GM10266 (cell line): ENCODE measurements around the gene WDR87.

Experiments used
- DNase-seq: peaks from one replicate; pipeline ENCODE4 v3.0.0; 2012; ENCODE audit errors: extremely low spot score
- TF ChIP-seq, protein P1 (sequence below): IDR thresholded peaks from 2 replicates; pipeline ENCODE4 v1.5.1; 2012; ENCODE audit warnings: mild to moderate bottlenecking, low read depth; ENCODE audit not compliant: control insufficient read depth, insufficient read depth; ENCODE audit errors: missing control alignments

The WDR87 gene

DNA sequence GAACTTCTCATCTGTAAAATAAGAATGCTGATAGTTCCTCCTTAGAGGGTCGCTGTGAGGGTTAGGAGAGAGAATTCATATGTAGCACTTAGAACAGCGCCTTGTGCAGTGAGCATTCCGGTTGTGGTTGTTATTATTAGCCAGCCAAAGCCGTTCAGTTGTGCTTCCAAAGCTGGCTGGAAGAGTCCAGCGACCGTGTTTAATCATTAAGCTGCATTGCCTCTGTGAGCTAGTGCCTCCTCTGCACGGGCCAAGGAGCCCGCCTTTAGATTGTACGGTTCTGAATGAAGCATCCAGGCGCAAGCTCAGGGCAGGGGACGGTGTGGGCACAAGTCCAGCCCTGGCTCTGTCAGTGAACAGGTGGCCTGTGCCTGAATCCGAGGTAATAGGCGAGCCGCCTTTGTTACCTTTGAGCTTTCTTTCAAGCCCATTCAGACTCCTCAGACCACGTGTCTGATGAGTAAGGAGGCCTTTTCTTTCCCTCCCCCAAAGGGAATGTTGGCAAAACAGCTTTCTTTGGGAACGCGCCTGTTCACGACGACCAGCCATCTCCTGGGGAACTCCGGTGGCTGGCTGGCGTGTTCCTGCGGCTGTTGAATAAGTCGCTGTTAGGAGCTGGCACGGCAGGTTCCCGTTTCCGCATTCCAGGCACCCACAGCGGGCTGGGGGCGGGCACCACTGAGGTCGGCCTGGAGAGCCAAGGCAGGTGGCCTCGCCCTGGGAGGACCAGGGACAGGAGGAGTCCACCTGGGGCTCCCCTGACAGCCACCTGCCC is 25.7 kb upstream of the WDR87 start:
- TF ChIP-seq, protein P1, sequence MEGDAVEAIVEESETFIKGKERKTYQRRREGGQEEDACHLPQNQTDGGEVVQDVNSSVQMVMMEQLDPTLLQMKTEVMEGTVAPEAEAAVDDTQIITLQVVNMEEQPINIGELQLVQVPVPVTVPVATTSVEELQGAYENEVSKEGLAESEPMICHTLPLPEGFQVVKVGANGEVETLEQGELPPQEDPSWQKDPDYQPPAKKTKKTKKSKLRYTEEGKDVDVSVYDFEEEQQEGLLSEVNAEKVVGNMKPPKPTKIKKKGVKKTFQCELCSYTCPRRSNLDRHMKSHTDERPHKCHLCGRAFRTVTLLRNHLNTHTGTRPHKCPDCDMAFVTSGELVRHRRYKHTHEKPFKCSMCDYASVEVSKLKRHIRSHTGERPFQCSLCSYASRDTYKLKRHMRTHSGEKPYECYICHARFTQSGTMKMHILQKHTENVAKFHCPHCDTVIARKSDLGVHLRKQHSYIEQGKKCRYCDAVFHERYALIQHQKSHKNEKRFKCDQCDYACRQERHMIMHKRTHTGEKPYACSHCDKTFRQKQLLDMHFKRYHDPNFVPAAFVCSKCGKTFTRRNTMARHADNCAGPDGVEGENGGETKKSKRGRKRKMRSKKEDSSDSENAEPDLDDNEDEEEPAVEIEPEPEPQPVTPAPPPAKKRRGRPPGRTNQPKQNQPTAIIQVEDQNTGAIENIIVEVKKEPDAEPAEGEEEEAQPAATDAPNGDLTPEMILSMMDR: peak; percentile 15
- DNase-seq: no peak

DNA sequence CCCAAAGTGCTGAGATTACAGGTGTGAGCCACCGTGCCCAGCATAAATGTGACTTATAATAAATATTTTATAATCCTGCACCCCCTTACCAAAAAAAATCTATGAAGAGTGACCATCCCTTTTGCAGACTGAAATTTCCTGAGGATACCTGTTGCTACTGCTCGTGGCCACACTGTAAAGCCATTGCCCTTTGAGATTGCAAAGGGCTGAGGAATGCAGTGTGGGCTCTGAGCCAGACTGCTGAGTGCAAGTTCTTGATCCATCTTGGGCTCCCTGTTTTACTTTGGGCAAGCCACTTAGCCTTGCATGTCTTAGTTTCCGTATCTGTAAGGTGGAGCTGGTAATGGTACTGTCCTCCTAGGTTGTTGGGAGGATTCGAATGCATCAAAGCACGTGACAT is 24.0 kb upstream of the WDR87 start:
- TF ChIP-seq, protein P1: no peak
- DNase-seq: no peak

DNA sequence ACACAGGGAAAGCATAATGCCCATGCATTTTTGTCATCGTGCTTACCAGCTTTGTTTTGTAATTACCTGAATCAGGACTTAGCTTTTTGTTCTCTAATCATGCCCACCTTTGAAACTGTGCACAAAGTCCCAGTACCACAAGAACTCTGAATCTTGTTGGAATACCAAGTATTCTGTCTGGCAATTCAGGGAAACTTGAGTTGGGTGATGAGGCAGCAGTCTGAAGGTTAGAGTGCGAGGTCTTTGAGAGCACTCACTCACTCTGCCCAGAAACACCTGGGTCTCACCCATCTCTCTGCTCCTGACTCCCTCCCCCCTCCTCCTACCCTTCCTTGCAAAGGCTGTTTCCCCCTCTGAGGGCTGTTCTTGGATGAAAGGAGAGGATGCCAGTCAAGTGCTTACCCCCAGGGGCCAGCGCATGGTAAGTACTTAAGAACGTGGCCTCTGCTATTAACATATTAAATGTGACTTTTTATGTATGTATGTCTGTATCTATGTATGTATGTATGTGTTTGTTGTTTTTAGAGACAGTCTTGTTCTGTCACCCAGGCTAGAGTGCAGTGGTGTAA is 23.0 kb upstream of the WDR87 start:
- DNase-seq: no peak
- TF ChIP-seq, protein P1: no peak

DNA sequence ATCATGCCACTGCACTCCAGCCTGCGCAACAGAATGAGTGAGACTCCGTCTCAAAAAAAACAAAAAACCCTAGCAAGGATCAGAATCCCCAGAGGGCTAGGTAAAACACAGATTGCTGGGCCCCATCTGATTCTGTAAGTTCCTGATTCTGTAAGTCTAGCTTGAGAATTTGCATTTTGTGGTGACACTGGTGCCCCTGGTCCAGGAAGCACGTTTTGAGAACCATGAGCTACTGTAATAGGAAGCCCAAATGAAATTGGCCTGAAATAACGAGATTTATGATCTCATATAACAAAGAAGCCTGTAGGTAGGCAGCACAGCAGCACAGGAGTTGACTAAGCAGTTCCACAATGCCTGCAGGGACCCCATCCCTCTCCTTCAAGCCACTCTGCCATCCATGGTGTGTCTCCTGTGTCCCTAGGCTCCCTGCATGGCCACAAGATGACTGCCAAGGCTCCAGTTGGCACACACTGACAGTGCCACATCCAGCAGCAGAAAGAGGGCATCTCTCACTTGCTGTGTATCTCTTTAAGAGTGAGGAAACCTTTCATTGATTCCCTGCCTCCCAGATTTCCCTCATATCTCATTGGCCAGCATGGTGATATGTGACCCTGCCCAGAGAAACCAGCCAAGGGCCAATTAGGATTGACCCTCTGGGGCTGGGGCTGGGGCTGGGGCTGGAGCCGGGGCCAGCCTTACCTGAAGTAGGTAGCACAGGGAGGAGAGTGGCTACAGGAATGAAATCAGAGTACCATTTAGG is 22.3 kb upstream of the WDR87 start:
- peak; percentile 66 for DNase-seq
- TF ChIP-seq, protein P1: no peak

DNA sequence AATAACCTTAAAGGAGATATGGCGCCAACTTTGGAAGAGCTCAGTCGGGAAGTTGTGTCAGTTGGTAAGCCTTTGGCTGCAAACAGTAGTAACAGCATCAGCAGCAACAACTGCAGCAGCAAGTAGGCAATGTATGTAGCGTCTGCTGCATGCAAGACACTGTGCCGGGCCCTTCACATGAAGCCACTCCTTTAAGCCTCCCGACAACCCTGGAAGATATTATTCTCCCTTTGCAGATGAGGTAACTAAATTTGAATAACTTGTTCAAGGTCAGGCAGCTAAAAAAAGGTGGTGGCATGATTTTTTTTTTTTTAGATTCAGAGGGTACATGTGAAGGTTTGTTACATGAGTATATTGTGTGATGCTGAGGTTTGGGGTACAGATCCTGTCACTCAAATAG is 20.3 kb upstream of the WDR87 start:
- TF ChIP-seq, protein P1: no peak
- no peak for DNase-seq

DNA sequence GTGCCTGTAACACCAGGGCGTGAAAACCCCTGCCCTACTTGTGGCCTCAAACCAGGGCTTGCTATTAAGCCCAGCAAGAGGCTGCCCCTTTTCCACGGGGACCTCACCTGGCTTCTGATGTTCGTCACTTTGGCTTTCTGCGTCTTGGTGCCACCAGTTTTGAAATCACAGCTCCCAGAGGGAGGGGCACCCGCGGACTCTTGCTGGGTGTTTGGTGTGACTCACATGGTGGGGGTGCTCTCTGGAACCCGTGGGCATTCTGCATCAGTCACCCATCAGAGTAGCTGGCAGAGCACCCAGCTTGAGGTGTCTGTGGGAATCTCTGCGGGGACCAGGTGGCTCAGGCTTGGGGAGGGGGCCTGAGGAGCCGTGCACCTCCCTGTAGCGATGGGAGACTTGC is 19.9 kb upstream of the WDR87 start:
- TF ChIP-seq, protein P1: no peak
- no peak for DNase-seq
